Mesenchymal stem cell (in vitro differentiated cells and primary cell): Measurements from ENCODE around the gene GDI2.

Experiments
- DNase-seq: peaks from one replicate; pipeline ENCODE4 v3.0.0-alpha.2; 2013
- H2AFZ ChIP-seq: one replicate; pipeline ENCODE4 v1.6.1; 2013; ENCODE audit warnings: low read depth, mild to moderate bottlenecking, control low read depth, inconsistent platforms, low read length, moderate library complexity
- H2AK5ac ChIP-seq: 2 replicates; pipeline ENCODE4 v1.6.1; 2013; ENCODE audit warnings: low read length, moderate library complexity, mild to moderate bottlenecking, inconsistent platforms; ENCODE audit not compliant: severe bottlenecking
- H2BK120ac ChIP-seq: one replicate; pipeline ENCODE4 v1.6.1; 2013; ENCODE audit warnings: low read depth, mild to moderate bottlenecking, inconsistent platforms, low read length, moderate library complexity
- H2BK12ac ChIP-seq, 2 experiments: one replicate each; pipeline ENCODE4 v1.6.1; 2013; ENCODE audit warnings: inconsistent platforms in 2 of 2, low read length in 2 of 2, mild to moderate bottlenecking in 2 of 2, moderate library complexity in 2 of 2, control low read depth in 1 of 2
- H2BK15ac ChIP-seq: one replicate; pipeline ENCODE4 v1.6.1; 2013; ENCODE audit warnings: mild to moderate bottlenecking, low read depth, inconsistent platforms; ENCODE audit not compliant: poor library complexity, severe bottlenecking
- H2BK5ac ChIP-seq: 2 replicates; pipeline ENCODE4 v1.6.1; 2013; ENCODE audit warnings: low read depth, mild to moderate bottlenecking, low read length, control low read depth, inconsistent platforms; ENCODE audit not compliant: poor library complexity, severe bottlenecking
- H3K14ac ChIP-seq, 2 experiments: one replicate each; pipeline ENCODE4 v1.6.1; 2013; ENCODE audit warnings: inconsistent platforms in 2 of 2, low read length in 2 of 2, control low read depth in 1 of 2, mild to moderate bottlenecking in 1 of 2, moderate library complexity in 1 of 2
- H3K18ac ChIP-seq, 2 experiments: one replicate each; pipeline ENCODE4 v1.6.1; 2013; ENCODE audit warnings: inconsistent platforms in 2 of 2, low read length in 2 of 2, control low read depth in 1 of 2, low read depth in 1 of 2, mild to moderate bottlenecking in 1 of 2
- H3K23ac ChIP-seq, 2 experiments: one replicate each; pipeline ENCODE4 v1.6.1; 2013; ENCODE audit warnings: inconsistent platforms in 2 of 2, low read length in 2 of 2, mild to moderate bottlenecking in 2 of 2, moderate library complexity in 2 of 2, control low read depth in 1 of 2
- H3K27ac ChIP-seq: 2 replicates; pipeline ENCODE4 v1.5.1; 2013; ENCODE audit warnings: mild to moderate bottlenecking, moderate library complexity, low read length, control low read depth, inconsistent platforms; ENCODE audit not compliant: poor library complexity, severe bottlenecking
- H3K27me3 ChIP-seq, 2 experiments: 2 replicates each; pipeline versions ENCODE4 v1.6.1 to v1.7.0; 2013; ENCODE audit warnings: low read length in 2 of 2, mild to moderate bottlenecking in 2 of 2, moderate library complexity in 2 of 2, control low read depth in 1 of 2, inconsistent platforms in 1 of 2; ENCODE audit not compliant: control insufficient read depth in 1 of 2, insufficient read depth in 1 of 2
- H3K36me3 ChIP-seq, 2 experiments: 2 replicates each; pipeline versions ENCODE4 v1.6.1 to v1.7.0; 2013; ENCODE audit warnings: low read length in 2 of 2, control low read depth in 1 of 2, inconsistent platforms in 1 of 2, low read depth in 1 of 2, mild to moderate bottlenecking in 1 of 2; ENCODE audit not compliant: insufficient read depth in 2 of 2, control insufficient read depth in 1 of 2
- H3K4ac ChIP-seq, 2 experiments: one replicate each; pipeline ENCODE4 v1.6.1; 2013; ENCODE audit warnings: inconsistent platforms in 2 of 2, low read length in 2 of 2, mild to moderate bottlenecking in 2 of 2, moderate library complexity in 2 of 2, control low read depth in 1 of 2, low read depth in 1 of 2
- H3K4me1 ChIP-seq: 2 replicates; pipeline ENCODE4 v1.6.1; 2013; ENCODE audit warnings: low read depth, low read length, control low read depth; ENCODE audit not compliant: control insufficient read depth, insufficient read depth
- H3K4me2 ChIP-seq: 2 replicates; pipeline ENCODE4 v1.6.1; 2013; ENCODE audit warnings: low read length, mild to moderate bottlenecking, inconsistent platforms; ENCODE audit not compliant: poor library complexity, severe bottlenecking
- H3K4me3 ChIP-seq, 2 experiments: 2 replicates each; pipeline versions ENCODE4 v1.5.1 to v1.7.0; 2013; ENCODE audit warnings: low read length in 2 of 2, mild to moderate bottlenecking in 2 of 2, control low read depth in 1 of 2, low read depth in 1 of 2; ENCODE audit not compliant: insufficient read depth in 1 of 2
- H3K79me1 ChIP-seq: replicated peaks from 2 replicates; pipeline ENCODE4 v1.6.1; 2013; ENCODE audit warnings: mild to moderate bottlenecking, control low read depth, low read length, inconsistent platforms; ENCODE audit not compliant: poor library complexity, severe bottlenecking
- H3K9ac ChIP-seq: 2 replicates; pipeline ENCODE4 v1.7.0; 2013; ENCODE audit warnings: mild to moderate bottlenecking, low read length, moderate library complexity
- H3K9me3 ChIP-seq: 2 replicates; pipeline ENCODE4 v1.7.0; 2013; ENCODE audit warnings: mild to moderate bottlenecking, low read length; ENCODE audit not compliant: control insufficient read depth
- H4K8ac ChIP-seq: one replicate; pipeline ENCODE4 v1.6.1; 2013; ENCODE audit warnings: inconsistent platforms, mild to moderate bottlenecking, low read length, moderate library complexity
- H4K91ac ChIP-seq: one replicate; pipeline ENCODE4 v1.6.1; 2013; ENCODE audit warnings: mild to moderate bottlenecking, low read length, inconsistent platforms
- WGBS: methylation state at CpG from one replicate; pipeline ENCODE4 v1.1.7; 2013; ENCODE audit warnings: mixed read lengths; 5-methylcytosine and 5-hydroxymethylcytosine counted together

Gene GDI2

GRCh38 chr10:5812283-5813090 lies 747 bp downstream of the GDI2 start:
- H2AK5ac ChIP-seq = no peak overlapping the region
- H3K14ac ChIP-seq = peak overlapping the region in 1 of 2 experiments; percentile 100
- peak overlapping the region; percentile 54 for H2BK120ac ChIP-seq
- peak overlapping the region; percentile 93 for H2BK15ac ChIP-seq
- H4K91ac ChIP-seq = peak overlapping the region; percentile 100
- peak overlapping the region; percentile 79 to 100 for H3K4ac ChIP-seq
- H3K9ac ChIP-seq = peak overlapping the region; percentile 98
- peak overlapping the region; percentile 98 to 100 for H3K4me3 ChIP-seq
- H4K8ac ChIP-seq = peak overlapping the region; percentile 99
- no peaks in the 10 kb centered on the region for H3K9me3 ChIP-seq
- H3K18ac ChIP-seq = peak overlapping the region; percentile 100
- no peak overlapping the region for H2BK12ac ChIP-seq
- no peaks in the 10 kb centered on the region for H3K27me3 ChIP-seq
- H3K4me2 ChIP-seq = peak overlapping the region; percentile 77
- peak; percentile 31 for DNase-seq
- H3K79me1 ChIP-seq = peaks cover 4% of the 10 kb centered on the region
- peak overlapping the region in 1 of 2 experiments; percentile 86 for H3K23ac ChIP-seq
- H3K36me3 ChIP-seq = peaks cover 6 to 7% of the 10 kb centered on the region in 2 experiments
- peak overlapping the region; percentile 94 for H2BK5ac ChIP-seq
- H3K4me1 ChIP-seq = peaks cover 4% of the 10 kb centered on the region
- peak overlapping the region; percentile 58 for H2AFZ ChIP-seq
- H3K27ac ChIP-seq = no peak overlapping the region
- WGBS = 0% methylated on average over 30 of the region's 49 CpGs

- peaks cover 4% of the 10 kb centered on the region for H3K4me1 ChIP-seq
- no peak overlapping the region for H3K23ac ChIP-seq
- H3K4me3 ChIP-seq = peak overlapping the region in 1 of 2 experiments; percentile 98
- no peak overlapping the region for H2AFZ ChIP-seq
- no peak overlapping the region for H3K4ac ChIP-seq
- 17% methylated on average over 5 of the region's 6 CpGs for WGBS
- peak; percentile 69 for DNase-seq
- peak overlapping the region; percentile 98 for H3K9ac ChIP-seq
- H2BK15ac ChIP-seq = no peak overlapping the region
- H4K8ac ChIP-seq = no peak overlapping the region
- H3K79me1 ChIP-seq = peaks cover 4% of the 10 kb centered on the region
- no peaks in the 10 kb centered on the region for H3K9me3 ChIP-seq
- H3K4me2 ChIP-seq = peak overlapping the region; percentile 53
- no peak overlapping the region for H2AK5ac ChIP-seq
- no peak overlapping the region for H2BK12ac ChIP-seq
- H2BK120ac ChIP-seq = no peak overlapping the region
- H3K14ac ChIP-seq = no peak overlapping the region
- no peak overlapping the region for H2BK5ac ChIP-seq
- peaks cover 6 to 10% of the 10 kb centered on the region in 2 experiments for H3K36me3 ChIP-seq
- H3K18ac ChIP-seq = no peak overlapping the region
- no peaks in the 10 kb centered on the region for H3K27me3 ChIP-seq
- H3K27ac ChIP-seq = no peak overlapping the region
- no peak overlapping the region for H4K91ac ChIP-seq
Observed at GRCh38 chr10:5811387-5811821, 1.8 kb downstream of the GDI2 start.

GRCh38 chr10:5810225-5810624 lies 3.0 kb downstream of the GDI2 start:
- Histone ChIP-seq H3K18ac (no peak overlapping the region), H4K8ac (no peak overlapping the region), H2BK5ac (no peak overlapping the region), H3K4me3 (peak overlapping the region in 1 of 2 experiments; percentile 98), H3K4me2 (peak overlapping the region; percentile 27), H2AK5ac (no peak overlapping the region), H2BK120ac (no peak overlapping the region), H3K27me3 (no peaks in the 10 kb centered on the region), H2AFZ (no peak overlapping the region), H3K36me3 (peaks cover 10 to 14% of the 10 kb centered on the region in 2 experiments), H2BK12ac (no peak overlapping the region), H3K4ac (no peak overlapping the region), H3K79me1 (peaks cover 3% of the 10 kb centered on the region), H3K23ac (no peak overlapping the region), H2BK15ac (no peak overlapping the region), H3K4me1 (peaks cover 4% of the 10 kb centered on the region), H3K9me3 (no peaks in the 10 kb centered on the region), H3K27ac (no peak overlapping the region), H3K14ac (no peak overlapping the region), H3K9ac (peak overlapping the region; percentile 98), H4K91ac (no peak overlapping the region)
- 91% methylated on average over 1 of the region's 2 CpGs for WGBS
- DNase-seq = no peak

DNA sequence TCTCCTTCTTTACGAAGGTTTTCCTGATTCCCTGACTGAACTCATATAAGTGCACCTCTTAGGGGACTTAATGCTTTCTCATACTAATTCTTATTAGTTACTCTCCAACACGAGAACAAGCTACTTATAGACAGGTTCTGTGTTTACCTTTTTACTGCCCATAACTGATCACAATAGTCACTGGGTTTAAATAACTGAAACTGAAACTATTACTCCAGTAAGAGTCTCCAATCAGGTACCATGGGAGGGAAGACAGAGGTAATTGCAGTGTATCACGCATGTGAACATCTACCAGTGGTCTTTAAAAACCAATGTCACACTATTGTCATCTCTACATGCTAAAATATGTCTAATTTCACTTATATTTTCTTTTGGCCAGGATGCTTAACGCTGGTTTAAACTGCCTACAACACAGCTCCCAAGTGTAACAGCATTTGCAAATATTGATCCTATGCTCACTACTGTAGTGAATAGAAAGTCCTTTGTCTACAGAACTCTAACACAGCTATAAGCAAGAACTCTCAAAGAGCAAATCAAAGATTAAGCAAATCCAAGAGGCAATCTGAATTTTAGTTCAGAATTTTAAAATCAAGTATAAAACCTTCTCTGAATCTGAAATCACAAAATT lies 3.6 kb downstream of the GDI2 start:
- Histone ChIP-seq H3K4me2 (peak overlapping the region; percentile 22), H3K27me3 (no peaks in the 10 kb centered on the region), H3K14ac (no peak overlapping the region), H3K4me1 (peaks cover 3% of the 10 kb centered on the region), H2BK5ac (no peak overlapping the region), H4K8ac (no peak overlapping the region), H3K27ac (no peak overlapping the region), H3K4ac (no peak overlapping the region), H3K79me1 (no peaks in the 10 kb centered on the region), H3K4me3 (peak overlapping the region in 1 of 2 experiments; percentile 98), H3K9ac (peak overlapping the region; percentile 98), H2BK12ac (no peak overlapping the region), H3K9me3 (no peaks in the 10 kb centered on the region), H3K23ac (no peak overlapping the region), H2BK120ac (no peak overlapping the region), H3K36me3 (peaks cover 14% of the 10 kb centered on the region in 2 experiments), H4K91ac (no peak overlapping the region), H3K18ac (no peak overlapping the region), H2BK15ac (no peak overlapping the region), H2AK5ac (no peak overlapping the region), H2AFZ (no peak overlapping the region)
- DNase-seq = peak; percentile 23
- WGBS = 99% methylated on average over 4 of the region's 4 CpGs
